ENCODE data around the gene DISP2. TPM values are rescaled to one million over a fixed set of nuclear protein-coding genes. Genes with fewer than 3 reads are reported as not detected.

Gene DISP2
- total RNA-seq, 1 donor from 2014 or later: 3.7 TPM

DNA sequence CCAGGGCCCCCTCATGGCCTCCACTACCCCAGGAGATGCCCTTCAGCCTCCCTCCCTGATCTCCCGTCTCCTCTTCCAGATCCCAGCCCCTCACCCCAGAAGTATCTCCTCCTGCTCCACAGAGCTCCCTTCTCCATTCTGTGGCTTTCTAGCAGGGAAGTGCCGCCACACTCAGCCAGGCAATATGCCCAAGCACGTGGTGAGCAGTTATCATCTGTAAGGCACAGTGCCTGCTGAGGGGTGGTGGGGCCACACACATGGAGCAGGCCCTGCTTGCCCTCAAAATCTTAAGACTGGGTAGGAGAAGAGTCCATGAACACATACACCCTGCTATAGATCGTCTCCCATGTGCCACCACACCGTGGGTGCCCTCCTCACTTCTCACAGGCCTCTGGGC lies 9.5 kb upstream of the DISP2 start:
- H3K4me3 Mint-ChIP-seq (ENCODE audit: unreplicated experiment): no peak overlapping the region
- Histone ChIP-seq H4K20me1 (ENCODE audit: insufficient read depth, low read length) (no peaks in the 10 kb centered on the region), H3K79me2 (ENCODE audit: insufficient read depth, low read length) (no peaks in the 10 kb centered on the region), H2AFZ (ENCODE audit: low read depth, low read length) (no peak overlapping the region), H3K36me3 (ENCODE audit: insufficient read depth, low read length) (no peaks in the 10 kb centered on the region), H3K9me3 (ENCODE audit: insufficient read depth, low read depth, low read length) (no peaks in the 10 kb centered on the region), H3K9ac (ENCODE audit: low read length) (no peak overlapping the region), H3K4me2 (ENCODE audit: low read length) (no peak overlapping the region), H3K27me3 (ENCODE audit: insufficient read depth, low read length) (no peaks in the 10 kb centered on the region), H3K27ac (ENCODE audit: low read depth, low read length) (no peak overlapping the region), H3K4me1 (ENCODE audit: insufficient read depth, low read length) (peaks cover 12% of the 10 kb centered on the region), H3K4me3 (ENCODE audit: insufficient read depth, low read depth, low read length) (no peak overlapping the region)
- peaks cover 1% of the 10 kb centered on the region for H3K36me3 Mint-ChIP-seq (ENCODE audit: low read depth, unreplicated experiment)
- DNase-seq (ENCODE audit: low read depth) (no peak), FAIRE-seq (no peak)
- TF ChIP-seq, protein P1, sequence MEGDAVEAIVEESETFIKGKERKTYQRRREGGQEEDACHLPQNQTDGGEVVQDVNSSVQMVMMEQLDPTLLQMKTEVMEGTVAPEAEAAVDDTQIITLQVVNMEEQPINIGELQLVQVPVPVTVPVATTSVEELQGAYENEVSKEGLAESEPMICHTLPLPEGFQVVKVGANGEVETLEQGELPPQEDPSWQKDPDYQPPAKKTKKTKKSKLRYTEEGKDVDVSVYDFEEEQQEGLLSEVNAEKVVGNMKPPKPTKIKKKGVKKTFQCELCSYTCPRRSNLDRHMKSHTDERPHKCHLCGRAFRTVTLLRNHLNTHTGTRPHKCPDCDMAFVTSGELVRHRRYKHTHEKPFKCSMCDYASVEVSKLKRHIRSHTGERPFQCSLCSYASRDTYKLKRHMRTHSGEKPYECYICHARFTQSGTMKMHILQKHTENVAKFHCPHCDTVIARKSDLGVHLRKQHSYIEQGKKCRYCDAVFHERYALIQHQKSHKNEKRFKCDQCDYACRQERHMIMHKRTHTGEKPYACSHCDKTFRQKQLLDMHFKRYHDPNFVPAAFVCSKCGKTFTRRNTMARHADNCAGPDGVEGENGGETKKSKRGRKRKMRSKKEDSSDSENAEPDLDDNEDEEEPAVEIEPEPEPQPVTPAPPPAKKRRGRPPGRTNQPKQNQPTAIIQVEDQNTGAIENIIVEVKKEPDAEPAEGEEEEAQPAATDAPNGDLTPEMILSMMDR (IDR thresholded peaks at IDR 0.05; ENCODE audit: insufficient read depth, low read depth, low read length): no peak
- no peak for TF ChIP-seq EZH2 (IDR thresholded peaks at IDR 0.05; ENCODE audit: insufficient read depth, low read length)
- no peak overlapping the region for H3K27ac Mint-ChIP-seq (ENCODE audit: unreplicated experiment)
- H3K9me3 Mint-ChIP-seq (ENCODE audit: unreplicated experiment): peaks cover 2% of the 10 kb centered on the region
- peaks cover 38% of the 10 kb centered on the region for H3K27me3 Mint-ChIP-seq (ENCODE audit: low read depth, unreplicated experiment)
- peaks cover 8% of the 10 kb centered on the region for H3K4me1 Mint-ChIP-seq (ENCODE audit: low read depth, unreplicated experiment)

DNA sequence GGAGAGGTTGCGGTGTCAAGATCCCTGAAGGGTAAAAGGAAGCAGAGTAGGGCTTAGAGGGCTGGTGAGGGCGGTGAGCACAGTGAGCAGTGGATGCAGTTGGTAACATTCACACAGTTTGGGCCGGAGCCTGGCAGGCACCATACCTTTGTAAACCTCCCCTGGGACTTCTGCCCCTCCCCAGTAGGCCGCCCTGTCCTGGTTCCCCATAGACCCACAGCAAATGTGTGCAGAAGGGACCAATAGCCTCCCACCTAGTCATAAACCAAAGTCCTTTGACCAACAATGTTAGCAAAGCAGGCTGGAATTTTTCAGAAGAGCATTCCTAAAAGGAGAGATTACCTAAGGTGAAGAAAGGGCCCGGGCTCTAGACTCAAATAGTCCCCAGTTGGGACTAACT lies 8.9 kb upstream of the DISP2 start:
- DNase-seq (ENCODE audit: low read depth): no peak
- Histone ChIP-seq H3K9me3 (ENCODE audit: insufficient read depth, low read depth, low read length) (no peaks in the 10 kb centered on the region), H2AFZ (ENCODE audit: low read depth, low read length) (no peak overlapping the region), H3K27ac (ENCODE audit: low read depth, low read length) (no peak overlapping the region), H4K20me1 (ENCODE audit: insufficient read depth, low read length) (no peaks in the 10 kb centered on the region), H3K27me3 (ENCODE audit: insufficient read depth, low read length) (no peaks in the 10 kb centered on the region), H3K36me3 (ENCODE audit: insufficient read depth, low read length) (no peaks in the 10 kb centered on the region), H3K4me1 (ENCODE audit: insufficient read depth, low read length) (peaks cover 9% of the 10 kb centered on the region), H3K4me3 (ENCODE audit: insufficient read depth, low read depth, low read length) (no peak overlapping the region), H3K9ac (ENCODE audit: low read length) (no peak overlapping the region), H3K79me2 (ENCODE audit: insufficient read depth, low read length) (no peaks in the 10 kb centered on the region), H3K4me2 (ENCODE audit: low read length) (no peak overlapping the region)
- Mint-ChIP-seq H3K4me3 (ENCODE audit: unreplicated experiment) (no peak overlapping the region), H3K27me3 (ENCODE audit: low read depth, unreplicated experiment) (peaks cover 39% of the 10 kb centered on the region), H3K9me3 (ENCODE audit: unreplicated experiment) (peaks cover 2% of the 10 kb centered on the region), H3K27ac (ENCODE audit: unreplicated experiment) (no peak overlapping the region), H3K36me3 (ENCODE audit: low read depth, unreplicated experiment) (peaks cover 1% of the 10 kb centered on the region), H3K4me1 (ENCODE audit: low read depth, unreplicated experiment) (peaks cover 9% of the 10 kb centered on the region)
- no peak for TF ChIP-seq EZH2 (IDR thresholded peaks at IDR 0.05; ENCODE audit: insufficient read depth, low read length)
- TF ChIP-seq, protein P1 (IDR thresholded peaks at IDR 0.05; ENCODE audit: insufficient read depth, low read depth, low read length): no peak
- FAIRE-seq: no peak

DNA sequence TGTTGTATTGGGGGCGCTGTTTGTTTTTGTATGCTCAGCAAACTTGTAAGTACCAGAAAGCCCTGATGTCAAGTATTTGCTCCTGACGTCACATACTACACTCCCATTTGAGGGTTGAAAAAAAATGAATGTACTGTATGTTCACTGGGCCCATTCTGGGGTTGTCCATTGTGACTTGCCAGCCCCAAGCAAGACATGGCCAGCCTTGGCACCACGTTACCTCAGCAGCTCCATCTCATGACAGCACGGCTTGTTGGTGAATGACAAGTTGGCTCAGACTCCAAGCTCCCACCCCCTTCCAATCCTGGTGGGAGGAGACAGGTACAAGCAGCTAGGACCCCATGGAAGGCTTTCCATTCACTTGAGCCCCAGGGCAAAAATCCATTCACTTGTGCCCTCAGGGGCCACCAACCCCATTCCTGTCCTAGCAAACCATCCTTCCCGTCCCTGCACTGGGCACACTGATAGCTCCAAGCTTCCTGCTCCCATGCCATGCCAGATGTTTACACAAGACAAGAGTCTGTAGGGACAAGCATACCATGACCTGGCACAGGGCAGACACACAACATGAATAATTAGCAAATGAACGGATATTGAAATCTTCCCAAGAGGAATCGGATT lies 5.6 kb upstream of the DISP2 start:
- Histone ChIP-seq H3K4me2 (ENCODE audit: low read length) (no peak overlapping the region), H4K20me1 (ENCODE audit: insufficient read depth, low read length) (no peaks in the 10 kb centered on the region), H3K27ac (ENCODE audit: low read depth, low read length) (no peak overlapping the region), H3K4me3 (ENCODE audit: insufficient read depth, low read depth, low read length) (no peak overlapping the region), H3K27me3 (ENCODE audit: insufficient read depth, low read length) (no peaks in the 10 kb centered on the region), H2AFZ (ENCODE audit: low read depth, low read length) (no peak overlapping the region), H3K79me2 (ENCODE audit: insufficient read depth, low read length) (no peaks in the 10 kb centered on the region), H3K36me3 (ENCODE audit: insufficient read depth, low read length) (no peaks in the 10 kb centered on the region), H3K9ac (ENCODE audit: low read length) (no peak overlapping the region), H3K9me3 (ENCODE audit: insufficient read depth, low read depth, low read length) (no peaks in the 10 kb centered on the region), H3K4me1 (ENCODE audit: insufficient read depth, low read length) (peaks cover 10% of the 10 kb centered on the region)
- DNase-seq (ENCODE audit: low read depth): no peak
- Mint-ChIP-seq H3K4me1 (ENCODE audit: low read depth, unreplicated experiment) (peaks cover 11% of the 10 kb centered on the region), H3K36me3 (ENCODE audit: low read depth, unreplicated experiment) (peaks cover 1% of the 10 kb centered on the region), H3K4me3 (ENCODE audit: unreplicated experiment) (no peak overlapping the region), H3K9me3 (ENCODE audit: unreplicated experiment) (peaks cover 2% of the 10 kb centered on the region), H3K27ac (ENCODE audit: unreplicated experiment) (no peak overlapping the region), H3K27me3 (ENCODE audit: low read depth, unreplicated experiment) (peaks cover 44% of the 10 kb centered on the region)
- no peak for FAIRE-seq
- TF ChIP-seq EZH2 (IDR thresholded peaks at IDR 0.05; ENCODE audit: insufficient read depth, low read length): no peak
- TF ChIP-seq, protein P1 (IDR thresholded peaks at IDR 0.05; ENCODE audit: insufficient read depth, low read depth, low read length): no peak
